ENCODE results near the gene CABP2.

The CABP2 gene

GRCh38 chr11:67541198-67541597, 18.0 kb upstream of the CABP2 start:
- Histone ChIP-seq H3K27ac (no peak overlapping the region), H3K4me3 (no peak overlapping the region)

GRCh38 chr11:67539550-67539949, 16.3 kb upstream of the CABP2 start:
- Histone ChIP-seq H3K27ac (no peak overlapping the region), H3K4me3 (no peak overlapping the region)

GRCh38 chr11:67538823-67539505, 15.7 kb upstream of the CABP2 start:
- H3K4me3 ChIP-seq = no peak overlapping the region
- no peak overlapping the region for H3K27ac ChIP-seq

GRCh38 chr11:67538306-67538705, 15.1 kb upstream of the CABP2 start:
- no peak overlapping the region for H3K27ac ChIP-seq
- no peak overlapping the region for H3K4me3 ChIP-seq

- Histone ChIP-seq H3K27ac (no peak overlapping the region), H3K4me3 (no peak overlapping the region)
Observed at GRCh38 chr11:67535561-67535960, 12.3 kb upstream of the CABP2 start.

GRCh38 chr11:67534070-67534679, 10.9 kb upstream of the CABP2 start:
- no peak overlapping the region for H3K4me3 ChIP-seq
- H3K27ac ChIP-seq = no peak overlapping the region

- Histone ChIP-seq H3K4me3 (no peak overlapping the region), H3K27ac (no peak overlapping the region)
Observed at GRCh38 chr11:67532889-67533288, 9.6 kb upstream of the CABP2 start.

GRCh38 chr11:67530282-67530592, 7.0 kb upstream of the CABP2 start:
- Histone ChIP-seq H3K4me3 (no peak overlapping the region), H3K27ac (no peak overlapping the region)

- Histone ChIP-seq H3K4me3 (no peak overlapping the region), H3K27ac (no peak overlapping the region)
Observed at GRCh38 chr11:67528376-67528775, 5.1 kb upstream of the CABP2 start.

- no peak overlapping the region for H3K4me3 ChIP-seq
- no peak overlapping the region for H3K27ac ChIP-seq
Observed at GRCh38 chr11:67525275-67525976, 2.2 kb upstream of the CABP2 start.

GRCh38 chr11:67524480-67524808, 1.2 kb upstream of the CABP2 start:
- H3K27ac ChIP-seq = no peak overlapping the region

GRCh38 chr11:67523556-67524479, 572 bp upstream of the CABP2 start:
- no peak overlapping the region for H3K4me3 ChIP-seq
- H3K27ac ChIP-seq = no peak overlapping the region

More at GRCh38 chr11:67524480-67524808, 1.2 kb upstream of the CABP2 start:
- H3K4me3 ChIP-seq = no peak overlapping the region

GRCh38 chr11:67522338-67522737, 908 bp downstream of the CABP2 start:
- no peak overlapping the region for H3K27ac ChIP-seq
- no peak overlapping the region for H3K4me3 ChIP-seq

- Histone ChIP-seq H3K27ac (no peak overlapping the region), H3K4me3 (no peak overlapping the region)
Observed at GRCh38 chr11:67521924-67522323, 1.3 kb downstream of the CABP2 start.

GRCh38 chr11:67520856-67521824, 2.1 kb downstream of the CABP2 start:
- Histone ChIP-seq H3K4me3 (no peak overlapping the region), H3K27ac (no peak overlapping the region)

- Histone ChIP-seq H3K4me3 (no peak overlapping the region), H3K27ac (no peak overlapping the region)
Observed at GRCh38 chr11:67519726-67520125, 3.5 kb downstream of the CABP2 start.

- no peak overlapping the region for H3K27ac ChIP-seq
- no peak overlapping the region for H3K4me3 ChIP-seq
Observed at GRCh38 chr11:67517784-67518552, 5.3 kb downstream of the CABP2 start.

GRCh38 chr11:67516806-67517205, 6.4 kb downstream of the CABP2 start:
- Histone ChIP-seq H3K27ac (no peak overlapping the region), H3K4me3 (no peak overlapping the region)

GRCh38 chr11:67514116-67514515, 9.1 kb downstream of the CABP2 start:
- Histone ChIP-seq H3K4me3 (no peak overlapping the region), H3K27ac (no peak overlapping the region)
